Psoas muscle (tissue), 8 donors: Measurements from ENCODE around the gene SIRT2. TPM values are rescaled to one million over a fixed set of nuclear protein-coding genes. Genes with fewer than 3 reads are reported as not detected.

Source experiments
- ATAC-seq, 4 donors: fragments of 200-7000 bp; cut with Tn5 transposase; one replicate each; pipeline ENCODE4 v1.9.1; 2020; ENCODE audit warnings: moderate library complexity in 3 of 4, mild to moderate bottlenecking in 2 of 4
- DNase-seq, 2 donors: peaks; one replicate each; pipeline ENCODE4 v3.0.0-alpha.2; 2020
- H3K27ac ChIP-seq: fragments of 200-600 bp; one replicate; pipeline ENCODE4 v1.8.0; 2022
- H3K27me3 ChIP-seq, 3 donors: fragments of 200-600 bp in 1 of 3; one replicate each; pipeline versions ENCODE4 v1.6.1 to v1.8.0; 2013 to 2022; ENCODE audit warnings: low read length in 2 of 3, mild to moderate bottlenecking in 2 of 3, moderate library complexity in 1 of 3; ENCODE audit not compliant: insufficient read depth in 3 of 3
- H3K36me3 ChIP-seq, 2 donors: fragments of 200-600 bp in 1 of 2; one replicate each; pipeline versions ENCODE4 v1.6.1 to v1.8.0; 2013 to 2022; ENCODE audit warnings: low read depth in 1 of 2, mild to moderate bottlenecking in 1 of 2, moderate library complexity in 1 of 2; ENCODE audit not compliant: insufficient read depth in 1 of 2
- H3K4me1 ChIP-seq: fragments of 200-600 bp; one replicate; pipeline ENCODE4 v1.8.0; 2022
- H3K4me3 ChIP-seq: fragments of 200-600 bp; one replicate; pipeline ENCODE4 v1.8.0; 2022; ENCODE audit warnings: mild to moderate bottlenecking
- H3K9me3 ChIP-seq: fragments of 200-600 bp; one replicate; pipeline ENCODE4 v1.8.0; 2022
- WGBS, 3 donors: extraction: QIAGEN DNeasy Blood & Tissue Kit; methylation state at CpG; one replicate each; pipeline versions ENCODE4 v1.1.6 to v1.1.7; 2013; 5-methylcytosine and 5-hydroxymethylcytosine counted together
- intact Hi-C, 2 donors: fragments of 100-400 bp; cut with DNase I; formaldehyde crosslinking; loops; one replicate each; pipeline versions ENCODE4 v1.11.0 to v1.14.2; 2022
- polyA plus RNA-seq, 3 donors: library from polyadenylated mRNA; stranded (reverse); fragments of 200-250 nt; gene quantifications; one replicate each; pipeline ENCODE4 v1.2.3, GENCODE V29; 2013
- total RNA-seq, 4 donors: library from RNA; stranded (reverse); fragmentation: NEBNext Ultra II Directional in 2 of 4; extraction: Animal tissue kit (Norgen Biotek cat#: 25700) in 2 of 4; gene quantifications; one replicate each; pipeline versions ENCODE4 v1.2.1 to v1.2.4, GENCODE V29; 2021 to 2023
- TF ChIP-seq, protein P1 (sequence below): fragments of 200-600 bp; IDR thresholded peaks from one replicate; pipeline ENCODE4 v1.8.0; 2022; ENCODE audit warnings: antibody characterized with exemption
- donor health status: healthy with polysubstance abuse.
- donor health status: DM: no; HTN: no; CAD: no; lungs with moderate emphysema.
- donor health status: Bipolar disorder and iron deficiency.
- donor health status: healthy.
- donor health status: DM: yes; HTN: yes; CAD: no.
- donor health status: DM: no; HTN: no; CAD: no.
- donor health status: DM: no; HTN: no; CAD: no.
- donor health status: DM: yes; HTN: yes; CAD: no.

SIRT2 gene
- total and polyA plus RNA-seq, 7 donors = 133 to 260 (median 156) TPM

DNA sequence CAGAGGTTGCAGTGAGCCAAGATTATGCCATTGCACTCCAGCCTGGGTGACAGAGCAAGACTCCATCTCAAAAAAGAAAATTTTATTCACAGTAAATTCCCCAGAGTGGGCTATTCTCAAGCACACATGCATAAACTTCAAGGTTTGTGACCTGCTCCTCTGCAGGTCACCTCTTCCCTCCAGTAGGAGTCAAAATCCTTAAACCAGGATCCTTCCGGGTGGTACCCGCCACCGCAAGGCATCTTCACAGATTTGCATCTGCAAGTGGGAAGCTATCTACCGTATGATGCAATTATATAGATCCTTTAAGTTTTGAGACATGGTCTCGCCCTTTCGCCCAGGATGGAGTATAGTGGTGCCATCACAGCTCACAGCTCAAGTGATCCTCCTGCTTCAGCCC lies 64.8 kb downstream of the SIRT2 start:
- no peaks in the 10 kb centered on the region for H3K9me3 ChIP-seq
- H3K27me3 ChIP-seq = no peaks in the 10 kb centered on the region
- no peak overlapping the region for H3K4me3 ChIP-seq
- H3K4me1 ChIP-seq = peaks cover 71% of the 10 kb centered on the region
- TF ChIP-seq, protein P1, sequence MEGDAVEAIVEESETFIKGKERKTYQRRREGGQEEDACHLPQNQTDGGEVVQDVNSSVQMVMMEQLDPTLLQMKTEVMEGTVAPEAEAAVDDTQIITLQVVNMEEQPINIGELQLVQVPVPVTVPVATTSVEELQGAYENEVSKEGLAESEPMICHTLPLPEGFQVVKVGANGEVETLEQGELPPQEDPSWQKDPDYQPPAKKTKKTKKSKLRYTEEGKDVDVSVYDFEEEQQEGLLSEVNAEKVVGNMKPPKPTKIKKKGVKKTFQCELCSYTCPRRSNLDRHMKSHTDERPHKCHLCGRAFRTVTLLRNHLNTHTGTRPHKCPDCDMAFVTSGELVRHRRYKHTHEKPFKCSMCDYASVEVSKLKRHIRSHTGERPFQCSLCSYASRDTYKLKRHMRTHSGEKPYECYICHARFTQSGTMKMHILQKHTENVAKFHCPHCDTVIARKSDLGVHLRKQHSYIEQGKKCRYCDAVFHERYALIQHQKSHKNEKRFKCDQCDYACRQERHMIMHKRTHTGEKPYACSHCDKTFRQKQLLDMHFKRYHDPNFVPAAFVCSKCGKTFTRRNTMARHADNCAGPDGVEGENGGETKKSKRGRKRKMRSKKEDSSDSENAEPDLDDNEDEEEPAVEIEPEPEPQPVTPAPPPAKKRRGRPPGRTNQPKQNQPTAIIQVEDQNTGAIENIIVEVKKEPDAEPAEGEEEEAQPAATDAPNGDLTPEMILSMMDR = no peak
- ATAC-seq (no peak), DNase-seq (no peak)
- WGBS, 3 donors = 95 to 96% (median 96%) methylated on average over 6 of the region's 6 CpGs
- H3K27ac ChIP-seq = peak overlapping the region; percentile 99
- peaks cover 12 to 53% of the 10 kb centered on the region in 2 donors for H3K36me3 ChIP-seq
- intact Hi-C loops = loop anchor here (5.0 to 10.0 kb wide), 2 partner anchors 187 to 190 kb away; partner anchors contain the start of gene ACTN4 (in 2 of the 2)

DNA sequence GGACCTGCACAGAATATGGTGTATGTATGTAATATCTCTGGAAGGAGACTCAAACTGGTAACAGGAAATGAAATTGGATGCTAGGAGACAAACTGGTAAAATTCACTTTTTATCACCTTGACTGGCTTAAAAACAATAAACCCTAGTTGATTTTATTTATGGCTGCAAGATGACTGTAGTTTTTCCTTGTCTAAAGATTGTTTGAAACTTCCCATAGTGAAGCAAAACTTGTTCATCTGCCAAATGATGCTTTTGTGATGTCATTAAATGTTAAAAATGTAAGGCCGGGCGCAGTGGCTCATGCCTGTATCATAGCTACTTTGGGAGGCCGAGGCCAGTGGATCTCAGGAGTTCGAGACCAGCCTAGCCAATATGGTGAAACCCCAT lies 65.3 kb downstream of the SIRT2 start:
- H3K4me1 ChIP-seq = peaks cover 66% of the 10 kb centered on the region
- H3K27me3 ChIP-seq = no peaks in the 10 kb centered on the region
- H3K4me3 ChIP-seq = no peak overlapping the region
- ATAC-seq = no peak
- no peaks in the 10 kb centered on the region for H3K9me3 ChIP-seq
- TF ChIP-seq, protein P1 = no peak
- intact Hi-C loops = loop anchor here (5.0 to 10.0 kb wide), 2 partner anchors 187 to 189 kb away; partner anchors contain the start of gene ACTN4 (in 2 of the 2)
- WGBS, 3 donors = 91 to 93% (median 93%) methylated on average over 4 of the region's 4 CpGs
- DNase-seq = no peak
- peaks cover 8 to 53% of the 10 kb centered on the region in 2 donors for H3K36me3 ChIP-seq
- H3K27ac ChIP-seq = peak overlapping the region; percentile 99

DNA sequence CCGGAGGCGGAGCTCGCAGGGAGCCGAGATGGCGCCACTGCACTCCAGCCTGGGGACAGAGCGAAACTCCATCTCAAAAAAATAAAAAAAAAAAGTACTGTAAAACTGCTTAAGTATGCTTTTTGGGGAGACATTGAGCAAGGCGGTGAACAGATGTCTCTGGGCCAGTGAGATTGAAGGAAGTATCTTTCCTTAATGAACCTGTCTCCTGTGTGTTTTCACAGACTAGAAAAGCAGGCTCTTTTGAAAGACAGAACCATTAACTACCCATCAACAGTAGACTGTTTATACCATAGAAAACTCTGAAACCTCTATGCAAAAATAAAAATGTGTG lies 66.4 kb downstream of the SIRT2 start:
- H3K4me3 ChIP-seq = no peak overlapping the region
- DNase-seq (no peak), ATAC-seq (no peak)
- WGBS, 3 donors = 94 to 98% (median 95%) methylated on average over 7 of the region's 7 CpGs
- peak overlapping the region; percentile 99 for H3K27ac ChIP-seq
- peaks cover 56% of the 10 kb centered on the region for H3K4me1 ChIP-seq
- peaks cover 0 to 53% of the 10 kb centered on the region in 2 donors for H3K36me3 ChIP-seq
- H3K9me3 ChIP-seq = no peaks in the 10 kb centered on the region
- intact Hi-C loops = loop anchor here (5.0 to 10.0 kb wide), 2 partner anchors 186 to 188 kb away; partner anchors contain the start of gene ACTN4 (in 2 of the 2)
- TF ChIP-seq, protein P1 = no peak
- H3K27me3 ChIP-seq = no peaks in the 10 kb centered on the region

DNA sequence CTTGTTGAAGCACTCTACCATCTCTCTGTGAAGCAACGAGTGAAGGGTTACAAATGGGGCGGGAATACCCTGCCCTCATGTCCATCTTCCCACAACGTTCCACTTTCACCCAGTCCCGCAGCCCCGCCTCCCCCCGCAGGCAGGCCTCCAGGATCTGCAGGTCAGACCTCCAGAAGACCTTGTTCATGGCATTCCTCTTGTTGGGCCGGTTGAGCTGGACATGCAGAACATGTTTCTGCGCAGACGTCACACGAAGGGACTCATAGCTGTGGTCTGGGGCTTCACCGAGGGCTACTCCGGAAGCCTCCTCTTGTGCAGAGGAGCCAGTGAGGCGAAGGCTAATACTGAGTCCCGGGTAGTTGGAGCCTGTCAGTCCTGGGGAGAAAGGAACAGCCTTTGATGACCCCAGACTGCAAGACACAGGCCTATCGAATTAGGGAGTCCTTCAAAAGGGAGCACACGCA lies 68.2 kb downstream of the SIRT2 start:
- ATAC-seq (peak; percentile 48 to 62 (median 60)), DNase-seq (peak; percentile 81 to 87)
- Histone ChIP-seq H3K27ac (peak overlapping the region; percentile 99), H3K36me3 (peaks cover 0 to 46% of the 10 kb centered on the region in 2 donors), H3K4me3 (peak overlapping the region; percentile 85), H3K27me3 (no peaks in the 10 kb centered on the region), H3K4me1 (peaks cover 48% of the 10 kb centered on the region), H3K9me3 (no peaks in the 10 kb centered on the region)
- intact Hi-C loops = loop anchor here (5.0 to 10.0 kb wide), 2 partner anchors 184 to 186 kb away; partner anchors contain the start of gene ACTN4 (in 2 of the 2)
- 2 to 4% (median 2%) methylated on average over 16 of the region's 16 CpGs for WGBS, 3 donors
- TF ChIP-seq, protein P1 = no peak
